Spleen (tissue), 11 donors: ENCODE measurements around the gene SSTR5. TPM values are rescaled to one million over a fixed set of nuclear protein-coding genes. Genes with fewer than 3 reads are reported as not detected.

Source experiments
- DNase-seq: peaks from one replicate; pipeline ENCODE4 v3.0.0-alpha.2; 2020
- H3K27ac ChIP-seq, 8 donors: fragments of 200-600 bp; sonication (generic) in 7 of 8; 1 replicate in 4 of 8; 2 replicates in 4 of 8; pipeline versions ENCODE4 v1.5.0 to v1.8.0; 2016 to 2021; ENCODE audit warnings: inconsistent platforms in 4 of 8, mild to moderate bottlenecking in 4 of 8, moderate library complexity in 1 of 8
- H3K27me3 ChIP-seq, 7 donors: fragments of 200-600 bp; sonication (generic) in 6 of 7; replicated peaks in 1 of 7; 1 replicate in 4 of 7; 2 replicates in 3 of 7; pipeline versions ENCODE4 v1.5.0 to v1.8.0; 2016 to 2021; ENCODE audit warnings: inconsistent platforms in 3 of 7, mild to moderate bottlenecking in 1 of 7
- H3K36me3 ChIP-seq, 6 donors: fragments of 200-600 bp; sonication (generic) in 5 of 6; 1 replicate in 4 of 6; 2 replicates in 2 of 6; pipeline versions ENCODE4 v1.5.0 to v1.8.0; 2016 to 2021; ENCODE audit warnings: inconsistent platforms in 2 of 6
- H3K4me1 ChIP-seq, 6 donors: fragments of 200-600 bp; sonication (generic) in 5 of 6; 1 replicate in 3 of 6; 2 replicates in 3 of 6; pipeline versions ENCODE4 v1.5.0 to v1.8.0; 2016 to 2021; ENCODE audit warnings: inconsistent platforms in 3 of 6
- H3K4me3 ChIP-seq, 8 donors: fragments of 200-600 bp; sonication (generic) in 7 of 8; 1 replicate in 4 of 8; 2 replicates in 4 of 8; pipeline versions ENCODE4 v1.5.0 to v1.8.0; 2016 to 2021; ENCODE audit warnings: inconsistent platforms in 4 of 8, mild to moderate bottlenecking in 4 of 8, moderate library complexity in 2 of 8
- H3K9me3 ChIP-seq, 8 donors: fragments of 200-600 bp; sonication (generic) in 7 of 8; 1 replicate in 4 of 8; 2 replicates in 4 of 8; pipeline versions ENCODE4 v1.5.0 to v1.8.0; 2016 to 2021; ENCODE audit warnings: inconsistent platforms in 4 of 8
- CTCF ChIP-seq, 11 experiments: fragments of 200-600 bp in 7 of 11; fragments of 450-650 bp in 4 of 11; sonication (generic) in 4 of 11; IDR thresholded peaks in 8 of 11; conservative IDR thresholded peaks in 3 of 11; 1 replicate in 7 of 11; 2 replicates in 4 of 11; pipeline versions ENCODE4 v1.4.0 to v1.8.0; 2016 to 2021; ENCODE audit warnings: antibody characterized with exemption in 11 of 11, inconsistent platforms in 4 of 11, mild to moderate bottlenecking in 1 of 11
- POLR2A ChIP-seq, 3 donors: fragments of 450-650 bp; IDR thresholded peaks; one replicate each; pipeline ENCODE4 v1.5.1; 2017; ENCODE audit warnings: antibody characterized with exemption in 3 of 3, mild to moderate bottlenecking in 1 of 3
- POLR2AphosphoS5 ChIP-seq, 3 donors: sonication (generic); formaldehyde crosslinking; IDR thresholded peaks; one replicate each; pipeline ENCODE4 v1.5.1; 2017; ENCODE audit warnings: antibody characterized with exemption in 3 of 3
- WGBS, 5 donors: extraction: QIAGEN DNeasy Blood & Tissue Kit in 3 of 5; methylation state at CpG; one replicate each; pipeline versions ENCODE4 v1.1.5 to v1.1.7; 2013 to 2018; 5-methylcytosine and 5-hydroxymethylcytosine counted together
- intact Hi-C: fragments of 100-400 bp; cut with DNase I; formaldehyde crosslinking; loops from one replicate; pipeline ENCODE4 v1.15.0; 2023; ENCODE audit warnings: low total_unique reads
- polyA plus RNA-seq, 3 donors: library from polyadenylated mRNA; stranded (reverse); fragments of 200-250 nt; gene quantifications; one replicate each; pipeline ENCODE4 v1.2.1, GENCODE V29; 2013
- total RNA-seq, 7 donors: library from RNA; depleted of rRNA in 3 of 7; stranded (reverse); fragments of >200 nt in 3 of 7; fragmentation: NEBNext Ultra II Directional in 4 of 7; extraction: Animal tissue kit (Norgen Biotek cat#: 25700) in 4 of 7; gene quantifications; one replicate each; pipeline versions ENCODE4 v1.1.0 to v1.2.1, GENCODE V29; 2016 to 2021
- donor health status: healthy with polysubstance abuse.
- donor health status: DM: no; HTN: no; CAD: no; lungs with moderate emphysema.
- donor health status: DM: no; HTN: no; CAD: no.
- donor health status: Bipolar disorder and iron deficiency.
- donor health status: healthy.
- donor health status: DM: no; HTN: no; CAD: no.
- donor health status: DM: yes; HTN: yes; CAD: no.

The SSTR5 gene
- total and polyA plus RNA-seq, 10 donors = not detected

DNA sequence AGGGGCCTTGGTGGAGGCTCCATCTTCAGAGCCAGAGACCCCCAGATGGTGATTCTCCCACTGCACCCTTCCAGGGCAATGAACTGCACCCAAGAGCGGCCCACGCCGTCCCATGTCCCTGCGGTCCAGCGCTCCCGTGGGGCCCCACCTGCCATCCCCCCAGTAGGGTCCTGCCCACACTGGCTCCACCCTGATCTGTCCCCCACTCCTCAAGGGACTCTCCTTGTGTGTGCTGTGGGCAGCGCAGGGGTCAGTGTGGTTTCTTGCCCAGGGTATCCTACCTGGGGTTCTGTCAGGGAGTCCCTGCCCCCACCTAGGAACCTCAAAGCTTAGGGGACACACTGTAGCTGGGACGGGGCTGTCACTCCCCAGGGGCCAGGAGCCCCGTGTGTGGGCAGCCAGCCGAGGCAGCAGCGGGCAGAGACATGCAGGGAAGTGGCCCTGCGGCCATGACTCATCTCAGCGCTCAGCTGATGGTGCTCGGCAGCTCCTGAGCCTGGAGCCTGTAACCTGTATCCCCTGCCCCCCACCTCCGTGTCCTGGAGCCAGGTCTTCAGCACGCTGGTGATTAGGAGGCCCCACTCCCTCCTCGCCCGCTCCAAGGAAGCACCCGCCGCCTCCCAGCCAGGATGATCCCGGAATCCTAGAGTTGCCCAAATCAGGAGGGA, 35.7 kb upstream of the SSTR5 start:
- 45 to 65% (median 63%) methylated on average over 4 to 21 of the region's 21 CpGs for WGBS, 5 donors
- H3K27me3 ChIP-seq = peaks cover 0 to 60% (median 23%) of the 10 kb centered on the region in 7 donors
- TF ChIP-seq POLR2A (IDR thresholded peaks at IDR 0.05) (no peak), CTCF (IDR thresholded peaks at IDR 0.05 in 8 of 11, conservative IDR thresholded peaks at IDR 0.05 in 3 of 11) (no peak), POLR2AphosphoS5 (IDR thresholded peaks at IDR 0.05) (no peak)
- H3K27ac ChIP-seq = no peak overlapping the region
- no peaks in the 10 kb centered on the region for H3K36me3 ChIP-seq
- H3K4me3 ChIP-seq = no peak overlapping the region
- H3K4me1 ChIP-seq = no peaks in the 10 kb centered on the region
- intact Hi-C loops = no loop called here
- DNase-seq = no peak
- peaks cover 0 to 5% (median 0%) of the 10 kb centered on the region in 8 donors for H3K9me3 ChIP-seq

DNA sequence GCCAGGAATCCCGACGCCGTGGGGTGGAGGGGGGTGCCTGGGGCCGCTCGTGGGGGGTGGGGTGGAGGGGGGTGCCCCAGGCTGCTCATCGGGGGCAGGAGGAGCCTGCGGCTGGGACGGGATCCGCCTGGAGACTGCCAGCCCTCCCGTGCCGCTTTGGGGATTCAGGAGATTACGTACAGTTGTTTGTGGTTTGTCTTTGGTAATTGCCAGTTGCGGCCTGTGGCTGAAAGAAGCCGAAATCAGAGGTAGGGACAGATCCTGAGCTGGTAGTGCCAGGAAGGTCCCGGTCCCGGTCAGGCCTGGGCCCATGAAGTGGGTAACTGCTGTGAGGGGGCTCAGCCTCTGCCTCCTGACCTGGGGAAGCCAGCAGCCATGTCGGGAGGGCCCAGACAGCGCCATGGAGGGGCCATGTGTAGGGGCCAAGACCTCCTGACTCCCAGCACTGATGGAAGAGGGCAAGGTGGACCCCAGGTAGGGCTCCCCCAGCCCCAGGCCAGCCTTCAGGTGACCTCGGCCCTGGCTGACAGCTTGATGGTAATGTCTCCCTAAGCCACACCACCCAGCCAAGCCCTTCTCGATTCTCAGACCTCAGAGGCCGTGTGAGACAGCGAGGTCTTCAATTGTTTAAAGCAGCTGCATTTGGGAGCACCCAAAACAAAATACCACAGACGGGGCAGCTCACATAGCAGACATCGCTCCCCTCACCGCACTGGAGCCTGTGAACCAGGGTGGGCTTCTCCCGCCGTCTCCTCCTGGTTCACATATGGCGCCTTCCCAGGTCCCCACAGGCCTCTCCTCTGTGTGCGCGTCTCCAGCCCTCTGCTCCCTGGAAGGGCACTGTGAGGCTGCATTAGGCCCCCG, 34.9 kb upstream of the SSTR5 start:
- H3K36me3 ChIP-seq = no peaks in the 10 kb centered on the region
- no peak overlapping the region for H3K27ac ChIP-seq
- H3K9me3 ChIP-seq = peaks cover 0 to 7% (median 0%) of the 10 kb centered on the region in 8 donors
- H3K4me1 ChIP-seq = no peaks in the 10 kb centered on the region
- TF ChIP-seq CTCF (IDR thresholded peaks at IDR 0.05 in 8 of 11, conservative IDR thresholded peaks at IDR 0.05 in 3 of 11) = no peak
- no peak for TF ChIP-seq POLR2AphosphoS5 (IDR thresholded peaks at IDR 0.05)
- no peak for TF ChIP-seq POLR2A (IDR thresholded peaks at IDR 0.05)
- WGBS, 5 donors = 61 to 74% (median 67%) methylated on average over 27 to 31 of the region's 31 CpGs
- intact Hi-C loops = no loop called here
- H3K27me3 ChIP-seq = peaks cover 0 to 67% (median 23%) of the 10 kb centered on the region in 7 donors
- DNase-seq = no peak
- no peak overlapping the region for H3K4me3 ChIP-seq

DNA sequence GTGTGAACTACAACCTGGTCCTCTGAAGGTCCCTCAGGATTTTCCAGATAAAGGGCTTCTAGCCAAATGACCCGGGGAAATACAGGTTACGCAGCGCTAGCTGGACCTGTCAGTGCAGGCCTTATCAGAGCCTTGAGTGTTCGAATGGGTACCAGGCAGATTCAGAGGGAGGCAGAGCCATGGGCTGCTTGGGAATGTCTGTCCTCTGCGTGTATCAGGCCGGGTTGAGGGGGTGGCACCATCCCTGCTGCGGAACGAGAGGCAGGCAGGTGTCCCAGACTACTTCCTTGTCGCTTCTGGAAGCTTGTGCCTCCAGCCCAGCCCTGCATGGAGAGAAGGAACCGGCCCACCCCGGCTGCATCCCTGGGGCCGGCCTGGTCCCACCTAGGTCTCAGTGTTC, 33.6 kb upstream of the SSTR5 start:
- 40 to 87% (median 81%) methylated on average over 1 to 12 of the region's 12 CpGs for WGBS, 5 donors
- TF ChIP-seq POLR2AphosphoS5 (IDR thresholded peaks at IDR 0.05) (no peak), CTCF (IDR thresholded peaks at IDR 0.05 in 8 of 11, conservative IDR thresholded peaks at IDR 0.05 in 3 of 11) (no peak), POLR2A (IDR thresholded peaks at IDR 0.05) (no peak)
- intact Hi-C loops = no loop called here
- no peak overlapping the region for H3K27ac ChIP-seq
- H3K9me3 ChIP-seq = peaks cover 0 to 7% (median 0%) of the 10 kb centered on the region in 8 donors
- no peak overlapping the region for H3K4me3 ChIP-seq
- peaks cover 0 to 4% (median 0%) of the 10 kb centered on the region in 6 donors for H3K4me1 ChIP-seq
- H3K27me3 ChIP-seq = peaks cover 0 to 77% (median 27%) of the 10 kb centered on the region in 7 donors
- DNase-seq = no peak
- H3K36me3 ChIP-seq = no peaks in the 10 kb centered on the region

DNA sequence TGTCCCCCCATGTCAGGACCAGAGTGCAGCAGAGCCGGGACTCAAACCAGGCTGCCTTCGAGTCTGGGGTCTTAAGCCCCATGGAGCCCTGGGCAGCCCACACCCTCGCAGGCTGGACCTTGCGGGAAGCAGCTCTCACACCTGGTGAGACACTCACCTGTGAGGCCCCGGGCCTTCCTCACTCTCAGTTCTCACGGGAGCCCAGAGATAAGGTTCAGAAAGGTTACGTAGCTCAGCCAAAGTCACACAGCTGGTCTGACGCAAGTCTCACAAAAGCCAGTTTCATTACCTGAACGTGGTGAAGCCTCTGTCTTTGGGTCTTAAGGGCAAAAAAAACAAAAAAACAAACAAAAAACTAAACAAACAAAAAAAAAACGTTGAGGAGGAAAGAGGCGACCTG, 32.8 kb upstream of the SSTR5 start:
- DNase-seq = no peak
- peaks cover 0 to 86% (median 33%) of the 10 kb centered on the region in 7 donors for H3K27me3 ChIP-seq
- peaks cover 0 to 11% (median 0%) of the 10 kb centered on the region in 6 donors for H3K4me1 ChIP-seq
- H3K9me3 ChIP-seq = peaks cover 0 to 7% (median 0%) of the 10 kb centered on the region in 8 donors
- no peaks in the 10 kb centered on the region for H3K36me3 ChIP-seq
- WGBS, 5 donors = 71 to 87% (median 79%) methylated on average over 9 to 11 of the region's 11 CpGs
- no peak for TF ChIP-seq POLR2AphosphoS5 (IDR thresholded peaks at IDR 0.05)
- no peak for TF ChIP-seq POLR2A (IDR thresholded peaks at IDR 0.05)
- no peak for TF ChIP-seq CTCF (IDR thresholded peaks at IDR 0.05 in 8 of 11, conservative IDR thresholded peaks at IDR 0.05 in 3 of 11)
- intact Hi-C loops = no loop called here
- H3K27ac ChIP-seq = no peak overlapping the region
- no peak overlapping the region for H3K4me3 ChIP-seq
